NB4 (cell line): ENCODE data around the gene KIF17.

Experiments used
- CTCF ChIP-seq: IDR thresholded peaks from one replicate; pipeline ENCODE4 v1.5.1; 2012; ENCODE audit warnings: low read depth, low read length
- POLR2A ChIP-seq: IDR thresholded peaks from 2 replicates; pipeline ENCODE4 v1.6.1; 2011; ENCODE audit warnings: mild to moderate bottlenecking; ENCODE audit not compliant: insufficient read length; ENCODE audit errors: extremely low read depth

GRCh38 chr1:20739225-20739624, 21.4 kb upstream of the KIF17 start:
- TF ChIP-seq CTCF = no peak
- no peak for TF ChIP-seq POLR2A
